Measurements from ENCODE around the gene DCTD.

Gene DCTD

DNA sequence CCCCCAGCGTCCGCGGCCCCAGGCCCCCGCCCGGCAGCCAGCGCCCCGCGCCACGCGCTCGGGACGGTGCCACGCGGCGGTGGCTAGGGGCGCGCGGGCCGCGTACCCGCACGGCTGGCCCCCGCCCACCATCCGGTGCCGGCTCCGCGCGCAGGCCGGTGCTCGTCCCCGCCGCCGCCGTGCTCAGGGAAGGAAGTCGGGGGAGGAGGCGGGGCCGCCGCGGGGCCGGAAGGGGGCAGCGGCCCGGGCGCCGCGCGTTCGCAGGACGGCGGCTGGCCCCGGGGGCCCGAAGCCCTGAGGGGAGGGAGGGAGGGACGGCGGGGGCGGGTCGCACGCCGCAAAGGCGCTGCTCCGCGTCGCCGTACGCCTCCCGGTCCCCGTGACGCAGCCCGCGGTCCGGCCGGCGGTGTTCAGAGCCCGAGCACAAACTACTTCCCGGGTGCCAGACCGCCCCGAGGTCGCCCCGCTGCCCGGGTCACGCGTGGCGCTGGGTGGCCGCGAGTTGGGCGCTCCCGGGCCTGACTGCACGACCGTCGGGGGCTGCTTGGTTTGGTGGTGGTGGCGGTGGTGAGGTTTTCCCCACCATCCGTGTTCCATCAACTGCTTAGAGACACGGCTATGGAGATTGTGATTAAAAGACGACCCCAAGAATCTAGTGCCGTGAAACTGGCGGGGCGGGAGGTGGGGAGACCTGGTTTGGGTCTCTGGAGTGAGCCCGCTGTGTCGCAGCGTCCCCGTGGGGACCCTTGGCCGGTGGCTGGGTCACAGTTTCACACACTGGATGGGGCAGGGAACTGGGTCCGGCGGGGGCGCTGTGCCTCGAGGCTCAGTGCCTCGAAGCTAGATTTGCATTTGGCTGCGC lies at the start of gene DCTD:
TSS of gene DCTD (minus strand) at position 205 of the 862 bp plus-strand sequence. CDS start 1,818 bp downstream, outside the sequence.
- DNase-seq (ENCODE audit: low spot score): peak; percentile 83

DNA sequence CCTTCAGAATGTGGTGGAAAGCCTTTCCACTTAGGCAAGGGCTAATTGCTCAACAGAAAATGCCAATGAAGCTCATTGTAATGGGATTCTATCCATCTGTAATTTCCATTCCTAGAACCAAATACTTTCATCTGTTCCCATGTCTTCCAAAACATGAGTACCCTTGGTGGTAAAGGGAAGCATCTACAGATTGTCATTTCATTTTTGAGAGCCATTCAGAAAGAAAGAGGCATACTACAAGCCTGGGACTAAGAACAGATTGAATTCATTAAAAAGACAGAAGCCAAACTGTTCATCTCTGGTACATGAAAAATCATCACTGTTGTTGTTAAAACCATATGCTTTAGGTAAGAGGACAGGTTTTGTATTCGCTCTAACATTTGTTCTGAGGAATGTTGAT lies 43.6 kb upstream of the DCTD start:
- no peak for DNase-seq (ENCODE audit: low spot score)

DNA sequence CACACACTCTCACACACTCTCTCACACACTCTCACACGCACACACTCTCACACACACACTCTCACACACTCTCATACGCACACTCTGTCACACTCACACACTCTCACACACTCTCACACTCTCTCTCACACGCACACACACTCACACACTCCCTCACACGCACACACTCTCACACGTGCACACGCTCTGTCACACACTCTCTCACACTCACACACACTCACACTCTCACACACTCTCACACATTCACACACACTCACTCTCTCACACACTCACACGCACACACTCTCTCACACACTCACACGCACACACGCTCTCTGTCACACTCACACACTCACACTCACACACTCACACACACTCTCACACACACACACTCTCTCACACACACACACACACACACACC lies 43.0 kb upstream of the DCTD start:
- no peak for DNase-seq (ENCODE audit: low spot score)

DNA sequence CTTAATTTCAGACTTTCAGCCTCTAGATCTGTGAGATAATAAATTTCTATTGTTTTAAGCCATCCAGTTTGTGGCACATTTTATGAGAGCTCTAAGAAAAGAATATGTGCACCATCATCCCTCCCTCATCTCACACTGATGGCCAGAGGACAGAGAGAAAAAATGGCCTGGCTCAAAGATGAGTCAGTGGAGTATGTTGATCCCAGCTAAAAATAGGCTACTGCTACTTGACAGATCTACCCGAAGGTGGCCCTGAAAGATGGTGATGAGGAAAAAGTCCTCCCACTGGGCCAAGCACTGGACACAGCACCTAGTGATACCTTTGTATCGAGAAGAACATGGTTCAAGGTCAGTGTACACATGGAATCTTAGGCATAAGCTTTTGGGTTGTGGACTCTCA lies 38.2 kb upstream of the DCTD start:
- DNase-seq (ENCODE audit: low spot score): no peak

DNA sequence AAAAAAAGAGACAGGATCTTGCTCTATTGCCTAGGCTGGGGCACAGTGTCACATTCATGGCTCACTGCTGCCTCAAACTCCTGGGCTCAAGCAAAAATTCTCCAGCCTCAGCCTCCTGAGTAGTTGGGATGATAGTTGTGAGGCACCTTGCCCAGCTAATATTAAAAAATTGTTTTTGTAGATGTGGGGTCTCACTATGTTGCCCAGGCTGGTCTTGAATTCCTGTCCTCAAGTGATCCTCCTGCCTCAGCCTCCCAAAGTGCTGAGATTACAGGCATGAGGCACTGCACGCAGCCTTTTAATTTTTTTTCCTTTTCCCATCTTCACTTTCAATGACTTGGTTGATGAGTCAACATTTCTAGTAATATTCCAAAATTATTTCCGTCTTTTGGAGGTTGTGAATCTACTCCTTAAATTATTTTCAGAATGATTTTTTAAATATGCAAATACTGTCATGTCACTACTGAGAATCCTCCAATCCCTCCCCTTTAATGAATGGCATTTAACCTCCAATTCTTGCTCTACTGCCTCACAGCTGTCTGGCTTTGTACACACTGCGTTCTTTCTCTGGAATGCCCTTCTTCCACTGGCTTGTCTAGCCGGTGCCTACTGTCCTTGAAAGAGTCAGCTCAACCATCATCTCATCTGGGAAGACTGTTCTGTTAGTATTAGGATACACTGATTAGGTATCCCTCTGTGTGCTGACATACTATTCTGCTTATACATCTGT lies 27.5 kb upstream of the DCTD start:
- no peak for DNase-seq (ENCODE audit: low spot score)

DNA sequence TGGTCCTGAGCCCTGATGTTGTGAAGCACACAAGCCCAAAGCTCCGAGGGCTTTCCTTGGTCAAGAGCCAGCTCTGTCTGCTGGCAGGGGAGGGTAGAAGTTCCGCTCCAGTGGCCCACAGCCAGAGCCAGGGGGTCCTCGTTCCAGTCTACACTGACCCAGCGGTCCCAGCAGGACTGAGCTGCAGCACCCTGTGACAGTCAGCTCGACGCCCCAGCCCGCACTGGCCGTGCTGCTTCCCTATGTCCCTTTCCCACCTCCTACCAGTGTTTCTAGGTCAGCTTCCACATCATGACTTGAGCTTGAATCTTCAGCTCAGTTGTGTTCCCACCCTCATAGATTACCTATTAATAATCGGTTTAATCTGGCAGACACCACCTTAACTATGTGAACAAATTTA lies 22.5 kb upstream of the DCTD start:
- no peak for DNase-seq (ENCODE audit: low spot score)

DNA sequence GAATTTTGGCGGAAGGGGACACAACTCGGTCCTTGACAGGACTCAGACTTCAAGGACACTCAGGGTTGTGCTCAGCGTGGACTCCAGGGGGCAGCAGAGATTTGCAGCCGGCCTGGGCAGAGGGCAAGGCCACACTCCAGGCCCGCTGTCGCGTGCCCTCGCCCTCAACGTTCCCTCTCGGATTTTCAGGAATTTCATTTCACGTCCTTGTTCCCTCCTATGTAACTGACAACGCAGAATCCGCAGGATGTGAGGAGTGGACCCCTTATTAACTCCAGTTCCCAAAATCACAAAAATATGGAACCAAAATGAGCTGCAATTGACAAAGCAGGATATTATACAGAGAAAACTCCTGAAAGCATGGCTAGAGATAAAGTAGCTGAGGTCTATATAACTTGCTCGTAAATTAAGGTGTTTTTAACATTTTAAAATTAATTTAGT lies 21.0 kb upstream of the DCTD start:
- peak; percentile 70 for DNase-seq (ENCODE audit: low spot score)

DNA sequence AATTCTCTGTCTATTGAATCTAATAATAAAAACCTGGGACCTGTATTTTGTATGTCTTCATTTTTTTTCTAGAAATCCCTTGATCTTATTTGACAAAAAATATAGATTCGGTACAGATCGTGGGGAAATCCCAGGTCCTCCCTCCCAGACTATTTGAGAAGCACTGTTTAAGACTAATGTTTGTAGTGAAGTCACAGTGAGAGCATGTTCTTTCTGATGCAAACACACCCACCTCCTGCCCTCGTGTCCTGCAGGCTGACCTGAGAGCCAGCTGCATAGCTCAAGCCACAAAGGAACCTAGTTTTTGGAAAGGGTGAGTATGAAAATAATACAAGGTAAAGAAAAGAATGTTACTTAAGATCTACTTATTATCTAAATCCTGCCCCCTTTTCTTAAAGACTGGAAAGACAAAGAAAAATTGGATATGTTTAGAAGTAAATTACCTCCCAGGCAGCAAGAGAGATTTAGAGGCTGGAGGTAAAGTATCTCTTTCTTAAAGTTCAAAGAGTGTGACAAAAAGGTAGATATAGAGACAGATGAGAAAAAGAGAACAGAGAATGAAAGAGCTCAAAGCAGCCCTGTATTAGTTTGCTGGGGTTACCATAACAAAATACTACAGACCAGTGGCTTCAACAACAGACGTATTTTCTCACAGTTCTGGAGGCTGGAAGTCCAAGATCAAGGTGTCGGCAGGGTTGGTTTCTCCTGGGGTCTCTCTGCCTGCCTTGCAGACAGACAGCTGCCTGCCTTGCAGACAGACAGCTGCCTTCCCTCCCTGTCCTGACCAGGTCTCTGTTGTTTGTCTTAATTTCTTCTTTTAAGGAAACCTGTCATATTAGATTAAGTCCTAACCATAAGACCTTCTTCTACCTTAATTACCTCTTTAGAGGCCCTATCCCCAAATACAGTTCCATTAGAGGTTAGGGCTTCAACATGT lies 20.4 kb upstream of the DCTD start:
- no peak for DNase-seq (ENCODE audit: low spot score)

DNA sequence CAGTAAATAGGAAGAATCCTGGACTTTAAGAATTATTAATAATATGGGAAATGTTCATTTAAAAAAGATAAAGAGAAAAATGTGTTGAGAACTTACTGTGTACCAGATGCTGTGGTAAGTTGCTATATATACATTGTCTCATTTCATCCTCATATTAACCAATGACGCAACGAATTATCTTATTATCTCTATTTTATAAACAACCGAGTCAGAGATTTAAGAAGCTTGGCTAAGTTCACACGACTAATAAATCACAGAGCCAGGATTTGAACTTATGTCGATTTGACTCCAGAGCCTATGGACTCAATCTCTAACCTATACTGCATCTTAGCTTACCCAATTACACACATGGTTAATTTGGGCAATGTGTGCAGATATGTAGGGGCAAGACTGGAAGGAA lies 15.5 kb upstream of the DCTD start:
- no peak for DNase-seq (ENCODE audit: low spot score)

DNA sequence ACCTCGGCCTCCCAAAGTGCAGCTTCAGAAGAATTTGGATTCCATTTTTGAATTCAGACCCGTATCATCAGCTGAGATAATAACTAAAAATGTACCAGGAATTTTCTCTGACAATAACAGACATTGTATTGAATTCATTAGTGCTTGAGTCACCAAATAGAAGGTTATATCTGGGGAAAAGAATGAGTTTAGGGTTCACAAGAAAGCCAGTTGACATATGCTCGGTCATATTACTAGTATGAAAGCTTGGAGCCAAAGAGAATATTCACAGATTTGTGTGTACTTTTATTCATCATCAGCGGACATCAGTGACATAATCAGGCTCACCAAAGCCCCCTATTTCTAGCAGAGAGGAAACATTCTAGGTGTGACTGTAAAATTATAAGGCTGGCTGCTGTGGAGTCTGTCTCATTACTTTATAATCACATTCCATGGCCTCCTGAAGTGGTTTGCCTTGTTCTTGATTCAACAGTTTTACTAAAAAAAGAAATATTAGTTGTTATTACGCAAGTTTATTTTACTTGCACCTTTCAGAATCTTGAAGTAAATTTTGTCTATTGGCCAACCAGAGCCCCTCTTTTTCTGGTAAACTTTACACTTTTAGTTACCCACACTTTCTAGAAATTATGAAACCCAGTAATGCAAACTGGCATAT lies 14.6 kb upstream of the DCTD start:
- DNase-seq (ENCODE audit: low spot score): no peak

DNA sequence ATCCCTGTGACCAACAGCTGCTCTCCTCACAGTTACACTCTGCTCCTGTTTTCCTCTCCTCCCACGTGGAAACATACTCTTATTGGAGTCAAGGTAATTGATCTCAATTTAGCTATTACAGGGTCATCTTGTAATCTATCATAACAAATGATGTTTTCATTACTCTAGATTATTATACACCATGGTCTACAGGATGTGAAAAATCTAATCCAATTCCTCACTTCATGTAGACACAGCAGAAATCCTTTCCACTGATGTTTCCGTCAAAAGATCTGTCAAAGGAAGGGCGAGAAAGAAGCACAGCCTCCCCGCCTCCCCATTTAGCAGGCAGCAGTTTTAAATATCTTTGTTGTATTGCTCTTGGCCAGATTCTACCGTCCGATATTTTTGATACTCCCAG lies 13.7 kb upstream of the DCTD start:
- DNase-seq (ENCODE audit: low spot score): no peak

DNA sequence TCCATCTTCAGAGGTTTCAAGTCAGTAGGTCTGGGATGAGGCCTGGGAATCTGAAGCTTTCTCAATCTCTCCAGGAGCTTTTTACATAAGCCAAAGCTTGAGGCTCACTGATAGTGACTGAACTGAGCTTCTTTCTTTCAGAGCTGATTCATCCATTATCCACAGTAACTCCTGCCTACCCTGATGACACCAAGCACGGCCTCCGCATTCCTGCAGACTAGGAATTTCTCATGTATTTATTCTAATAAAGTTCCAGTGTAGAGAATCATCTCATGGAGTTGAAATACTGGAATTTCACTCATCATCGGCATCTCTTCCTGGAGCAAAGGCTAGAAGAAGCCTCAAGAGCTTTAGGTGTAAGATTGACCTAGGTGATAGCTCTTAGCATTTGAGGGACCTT lies 12.1 kb upstream of the DCTD start:
- no peak for DNase-seq (ENCODE audit: low spot score)

DNA sequence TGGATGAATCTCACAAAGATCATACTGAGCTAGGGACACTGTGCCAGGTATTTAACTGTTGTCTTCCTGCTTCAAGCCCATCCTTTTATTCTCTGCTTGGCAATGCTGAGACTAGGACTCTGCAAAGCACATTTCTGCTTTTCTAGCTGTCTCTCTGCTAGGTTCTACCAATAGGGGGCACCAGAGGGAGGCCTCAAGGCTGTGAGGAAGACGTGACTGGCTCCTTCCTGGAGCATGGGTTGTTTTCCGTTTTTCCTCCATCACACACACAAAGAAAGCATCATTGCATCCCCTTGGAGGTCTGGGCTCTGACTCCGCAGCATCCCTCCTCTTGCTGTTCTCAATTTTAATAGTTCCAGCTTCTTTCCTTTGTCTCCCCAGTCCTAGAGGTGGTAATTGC lies 10.9 kb upstream of the DCTD start:
- no peak for DNase-seq (ENCODE audit: low spot score)

DNA sequence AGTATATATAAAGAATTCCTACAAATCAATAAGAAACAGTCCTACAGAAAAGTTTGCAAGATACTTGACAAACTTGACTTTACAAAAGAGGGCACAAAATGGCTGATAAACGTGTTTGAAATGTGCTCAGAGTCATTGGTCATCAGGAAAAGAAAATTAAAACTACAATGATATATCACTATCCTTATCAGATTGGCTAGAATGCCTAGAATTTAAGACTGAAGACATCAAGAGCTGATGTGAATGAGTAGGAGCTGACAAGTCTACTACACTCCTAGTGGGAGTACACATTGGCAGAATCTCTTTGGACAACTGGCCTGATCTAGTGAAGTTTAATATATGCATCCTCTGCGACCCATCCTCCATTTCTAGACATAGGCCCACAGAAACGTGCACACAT lies 10.3 kb upstream of the DCTD start:
- no peak for DNase-seq (ENCODE audit: low spot score)

DNA sequence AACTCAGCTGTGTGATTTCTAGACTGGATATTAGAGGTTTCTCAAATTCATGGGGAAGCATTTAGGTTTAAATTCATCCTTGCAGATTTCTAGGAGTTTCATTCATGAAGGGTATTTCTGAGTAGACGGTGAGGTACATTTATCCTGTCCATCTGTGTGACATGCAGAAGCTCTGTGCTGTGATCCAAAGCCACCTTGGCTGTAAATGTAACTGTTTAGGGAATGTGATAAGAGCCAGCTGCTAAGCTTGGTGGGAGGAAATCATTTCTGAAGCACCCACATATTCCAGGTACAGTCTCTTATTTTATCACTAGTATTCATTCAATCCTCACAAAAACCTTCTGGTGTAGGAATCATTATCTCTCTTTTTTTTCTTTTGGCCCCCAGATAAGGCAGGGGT lies 8.7 kb upstream of the DCTD start:
- DNase-seq (ENCODE audit: low spot score): no peak

DNA sequence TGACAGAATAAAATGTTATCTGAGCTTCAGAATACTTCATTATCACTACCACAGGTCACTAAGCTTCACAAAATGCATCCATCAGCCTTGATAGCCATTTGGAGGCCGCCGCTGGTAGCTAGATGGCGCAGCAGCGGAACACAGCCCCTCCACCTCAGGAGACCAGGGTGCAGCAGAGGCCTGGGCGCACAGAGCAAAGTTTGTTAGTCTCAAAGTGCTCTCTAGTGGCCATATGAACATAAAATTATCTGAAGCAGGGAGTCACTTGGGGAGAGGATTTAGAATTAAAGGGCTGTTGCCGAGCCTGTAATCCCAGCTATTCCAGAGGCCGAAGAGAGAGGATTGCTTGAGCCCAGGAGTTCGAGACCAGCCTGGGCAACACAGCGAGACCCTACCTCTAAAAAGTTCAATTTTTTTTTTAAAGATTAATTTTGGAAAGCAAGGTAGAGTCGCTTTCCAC lies 8.1 kb upstream of the DCTD start:
- peak; percentile 83 for DNase-seq (ENCODE audit: low spot score)

DNA sequence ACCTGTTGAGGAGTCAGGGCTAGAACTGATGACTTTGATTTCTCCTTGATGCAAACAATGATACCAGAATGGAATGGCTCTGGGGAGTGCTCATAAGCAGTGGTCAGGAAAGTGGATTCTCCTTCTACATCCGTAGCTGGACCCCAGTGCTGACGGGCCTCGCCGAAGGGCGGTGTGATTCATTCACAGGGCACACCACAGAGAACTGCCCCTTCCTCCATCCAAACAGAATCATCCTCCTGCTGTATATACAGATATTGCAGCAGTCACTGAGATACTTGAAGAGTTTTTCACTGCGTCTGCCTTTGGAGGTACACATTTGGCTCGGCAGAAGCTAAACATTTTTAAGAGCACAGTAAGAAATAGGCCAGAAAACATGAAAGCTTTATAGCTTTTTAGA lies 7.3 kb upstream of the DCTD start:
- no peak for DNase-seq (ENCODE audit: low spot score)

DNA sequence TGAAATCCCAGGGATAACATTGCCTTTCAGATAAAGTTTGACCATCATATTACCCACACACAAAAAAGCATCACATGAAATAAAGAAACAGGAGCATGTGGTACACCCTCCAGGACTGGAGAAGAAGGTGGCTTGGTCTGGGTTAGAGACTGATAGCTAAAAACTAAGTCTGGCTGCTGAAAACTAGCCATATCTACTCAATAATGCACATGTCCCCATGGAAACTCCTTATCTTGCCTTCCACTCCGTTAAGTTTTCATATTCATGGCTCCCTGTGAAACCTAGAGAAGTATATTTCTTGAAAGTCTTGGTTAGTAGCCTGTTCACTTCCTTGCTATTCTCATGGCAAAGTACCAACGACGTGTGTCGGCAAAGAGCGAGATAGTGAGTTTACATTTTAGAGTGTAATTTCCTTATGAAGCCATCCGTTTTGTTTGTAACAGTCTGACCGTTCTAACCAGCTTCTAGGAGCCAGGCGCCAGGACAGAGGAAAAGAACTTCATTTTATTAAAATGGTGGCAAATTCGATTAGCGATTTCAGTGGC lies 6.7 kb upstream of the DCTD start:
- DNase-seq (ENCODE audit: low spot score): no peak

DNA sequence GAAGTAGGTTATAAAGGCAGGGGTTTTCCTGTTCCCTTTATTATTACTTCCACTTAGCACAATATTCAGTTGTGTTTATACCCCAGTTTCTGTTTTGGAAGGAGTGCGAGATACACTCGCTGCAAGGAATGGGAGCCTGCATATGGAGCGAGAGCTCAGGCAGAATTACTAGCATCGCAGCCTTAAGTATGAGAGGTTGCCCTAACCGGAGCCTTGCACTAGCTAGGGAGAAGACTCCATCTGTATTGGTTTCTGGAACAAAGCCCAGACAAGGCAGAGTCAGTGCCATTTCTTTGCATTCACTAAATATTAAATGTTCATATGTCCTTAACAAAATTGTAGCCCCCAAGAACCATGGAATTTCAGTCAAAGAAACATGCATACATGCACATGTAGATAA lies 6.2 kb upstream of the DCTD start:
- DNase-seq (ENCODE audit: low spot score): no peak

DNA sequence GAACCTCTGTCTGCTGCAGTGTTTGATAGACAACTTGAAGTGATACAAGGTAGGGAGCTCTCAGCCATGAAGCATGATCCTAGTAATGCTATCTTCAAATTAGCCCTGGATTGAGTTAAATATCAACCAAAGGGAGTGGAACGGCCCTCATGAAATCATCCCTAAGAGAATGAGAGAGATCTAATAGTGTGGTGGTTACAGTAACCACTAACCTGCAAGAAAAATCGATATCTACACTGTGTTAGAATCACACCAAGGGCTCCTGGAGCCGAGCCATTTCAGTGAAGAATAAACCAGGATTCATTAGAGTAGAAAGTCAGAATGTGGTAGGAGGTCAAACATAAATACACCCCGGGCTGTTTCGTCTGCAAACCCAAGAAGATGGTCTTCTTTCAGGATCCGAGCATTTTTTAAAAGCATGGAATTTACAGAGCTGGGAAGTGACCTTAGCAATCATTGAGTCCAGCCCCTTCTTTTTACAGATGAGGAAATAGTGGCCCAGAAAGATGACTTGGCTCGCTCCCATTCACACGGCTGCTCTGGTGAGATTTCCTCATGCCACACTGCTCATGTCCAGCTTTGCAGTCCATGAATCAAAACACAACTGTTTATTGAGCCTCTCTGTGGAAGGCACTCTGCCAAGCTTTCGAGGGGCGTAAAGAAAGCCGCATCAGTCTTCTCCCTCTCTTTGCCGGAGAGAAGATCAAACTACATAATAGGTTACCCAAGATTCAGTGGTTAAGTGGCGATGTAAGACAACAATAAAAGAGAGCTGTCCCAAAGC lies 5.5 kb upstream of the DCTD start:
- DNase-seq (ENCODE audit: low spot score): peak; percentile 35

DNA sequence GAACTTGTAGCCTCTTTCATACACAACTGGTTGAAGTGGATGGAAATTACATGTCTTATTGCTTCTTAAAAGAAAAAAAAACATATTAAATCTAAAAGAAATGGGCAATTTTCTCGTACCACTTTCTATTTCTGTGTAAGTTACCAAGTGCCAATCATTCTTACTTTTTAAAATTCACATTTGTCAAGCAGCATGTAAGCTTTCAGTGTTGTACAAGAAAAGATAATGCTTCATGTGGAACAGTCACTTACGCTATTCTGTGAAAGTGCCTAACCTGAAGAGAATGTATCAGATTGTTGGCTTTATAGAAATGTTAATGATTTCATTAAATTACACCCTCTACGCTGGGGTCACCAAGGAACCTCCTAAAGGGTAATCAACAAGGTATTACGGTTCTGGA lies 4.4 kb upstream of the DCTD start:
- DNase-seq (ENCODE audit: low spot score): no peak

Data from Ammon's horn (tissue), 1 donor.